Stimulated activated CD4-positive, alpha-beta T cell treated with anti-CD3 and anti-CD28 coated beads, Interleukin-1b, Interleukin-23, amount 100 ng/mL, for 24 hours (primary cell): ENCODE results near the gene OR7C1.
"Not testable (repeated sequence)": the region's sequence is repeated elsewhere in the genome, so short reads cannot be mapped to it uniquely, and the experiment has no call there.

ENCODE experiments used
- DNase-seq, 4 experiments: peaks; one replicate each; pipeline ENCODE4 v3.0.0-alpha.2; 2020; ENCODE audit warnings: low read depth in 4 of 4, low spot score in 1 of 4

OR7C1 gene

GRCh38 chr19:14785102-14785793 lies 49.7 kb downstream of the OR7C1 start:
- DNase-seq = not testable (repeated sequence)

GRCh38 chr19:14784730-14785101 lies 50.3 kb downstream of the OR7C1 start:
- DNase-seq = not testable (repeated sequence)

- not testable (repeated sequence) for DNase-seq
Observed at GRCh38 chr19:14783410-14783998, 51.5 kb downstream of the OR7C1 start.

GRCh38 chr19:14782626-14783409 lies 52.2 kb downstream of the OR7C1 start:
- DNase-seq = no peak

- DNase-seq = not testable (repeated sequence)
Observed at GRCh38 chr19:14781713-14782536, 53.1 kb downstream of the OR7C1 start.

GRCh38 chr19:14780622-14781225 lies 54.3 kb downstream of the OR7C1 start:
- DNase-seq = not testable (repeated sequence)

GRCh38 chr19:14779151-14779550 lies 55.8 kb downstream of the OR7C1 start:
- no peak for DNase-seq

GRCh38 chr19:14778110-14778845 lies 56.7 kb downstream of the OR7C1 start, which contains the start of gene ADGRE2:
Gene ADGRE2 (minus strand): TSS chr19:14778560. CDS start chr19:14776756, 1,804 bp downstream.
- not testable (repeated sequence) for DNase-seq

GRCh38 chr19:14777645-14778044 lies 57.3 kb downstream of the OR7C1 start:
- DNase-seq = not testable (repeated sequence)

- DNase-seq = no peak
Observed at GRCh38 chr19:14775869-14776586, 59.0 kb downstream of the OR7C1 start.

GRCh38 chr19:14775326-14775725 lies 59.7 kb downstream of the OR7C1 start:
- DNase-seq = not testable (repeated sequence)

GRCh38 chr19:14774373-14774772 lies 60.6 kb downstream of the OR7C1 start:
- no peak for DNase-seq

GRCh38 chr19:14773722-14774121 lies 61.3 kb downstream of the OR7C1 start:
- DNase-seq = not testable (repeated sequence)

- DNase-seq = no peak
Observed at GRCh38 chr19:14772995-14773394, 62.0 kb downstream of the OR7C1 start.

GRCh38 chr19:14772467-14772866 lies 62.5 kb downstream of the OR7C1 start:
- DNase-seq = no peak

GRCh38 chr19:14770944-14771839 lies 63.8 kb downstream of the OR7C1 start:
- DNase-seq = no peak

GRCh38 chr19:14770136-14770535 lies 64.8 kb downstream of the OR7C1 start:
- no peak for DNase-seq

- DNase-seq = no peak
Observed at GRCh38 chr19:14769201-14769600, 65.8 kb downstream of the OR7C1 start.
